Uterus (tissue), 2 donors: ENCODE results near the gene PMIS2.

Source experiments
- POLR2A ChIP-seq, 2 donors: fragments of 450-650 bp; IDR thresholded peaks; one replicate each; pipeline ENCODE4 v1.6.1; 2016; ENCODE audit warnings: antibody characterized with exemption in 2 of 2, mild to moderate bottlenecking in 1 of 2, moderate library complexity in 1 of 2
- TF ChIP-seq, protein P1 (sequence below), 4 experiments: fragments of 200-600 bp in 2 of 4; fragments of 450-650 bp in 2 of 4; sonication (generic) in 2 of 4; IDR thresholded peaks; one replicate each; pipeline ENCODE4 v1.5.1; 2016 to 2019; ENCODE audit warnings: antibody characterized with exemption in 4 of 4, mild to moderate bottlenecking in 2 of 4, moderate library complexity in 1 of 4

DNA sequence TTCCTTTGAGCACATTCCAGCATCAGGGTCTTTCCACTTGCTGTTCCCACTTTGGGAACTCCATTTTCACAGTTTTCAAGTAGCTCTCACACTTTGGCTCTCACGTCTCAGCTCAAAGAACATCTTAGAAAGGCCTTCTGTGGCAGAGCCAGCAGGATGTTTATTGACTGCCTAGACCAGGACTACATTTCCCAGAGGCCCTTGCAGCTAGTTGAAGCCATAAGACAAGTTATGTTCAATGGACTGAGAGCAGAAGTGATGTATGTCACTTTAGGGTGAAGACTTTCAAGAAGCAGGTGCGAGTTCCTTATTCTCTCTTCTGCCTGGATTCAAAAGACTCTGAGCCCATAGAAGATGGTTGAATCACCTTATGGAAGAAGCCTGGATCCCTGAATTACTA lies 22.3 kb downstream of the PMIS2 start:
- TF ChIP-seq, protein P1, sequence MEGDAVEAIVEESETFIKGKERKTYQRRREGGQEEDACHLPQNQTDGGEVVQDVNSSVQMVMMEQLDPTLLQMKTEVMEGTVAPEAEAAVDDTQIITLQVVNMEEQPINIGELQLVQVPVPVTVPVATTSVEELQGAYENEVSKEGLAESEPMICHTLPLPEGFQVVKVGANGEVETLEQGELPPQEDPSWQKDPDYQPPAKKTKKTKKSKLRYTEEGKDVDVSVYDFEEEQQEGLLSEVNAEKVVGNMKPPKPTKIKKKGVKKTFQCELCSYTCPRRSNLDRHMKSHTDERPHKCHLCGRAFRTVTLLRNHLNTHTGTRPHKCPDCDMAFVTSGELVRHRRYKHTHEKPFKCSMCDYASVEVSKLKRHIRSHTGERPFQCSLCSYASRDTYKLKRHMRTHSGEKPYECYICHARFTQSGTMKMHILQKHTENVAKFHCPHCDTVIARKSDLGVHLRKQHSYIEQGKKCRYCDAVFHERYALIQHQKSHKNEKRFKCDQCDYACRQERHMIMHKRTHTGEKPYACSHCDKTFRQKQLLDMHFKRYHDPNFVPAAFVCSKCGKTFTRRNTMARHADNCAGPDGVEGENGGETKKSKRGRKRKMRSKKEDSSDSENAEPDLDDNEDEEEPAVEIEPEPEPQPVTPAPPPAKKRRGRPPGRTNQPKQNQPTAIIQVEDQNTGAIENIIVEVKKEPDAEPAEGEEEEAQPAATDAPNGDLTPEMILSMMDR (IDR thresholded peaks at IDR 0.05), result no peak
- no peak for TF ChIP-seq POLR2A (IDR thresholded peaks at IDR 0.05)
